ENCODE results near the gene LHFPL3.

Gene LHFPL3

GRCh38 chr7:104371216-104371979 is 43.0 kb downstream of the LHFPL3 start:
- TF ChIP-seq CTCF (IDR thresholded peaks at IDR 0.05; ENCODE audit: low read depth, low read length) = no peak
- no peak overlapping the region for H3K4me3 ChIP-seq (ENCODE audit: low read depth, low read length)

GRCh38 chr7:104371980-104372357 is 43.6 kb downstream of the LHFPL3 start:
- no peak for TF ChIP-seq CTCF (IDR thresholded peaks at IDR 0.05; ENCODE audit: low read depth, low read length)
- H3K4me3 ChIP-seq (ENCODE audit: low read depth, low read length) = no peak overlapping the region

- TF ChIP-seq CTCF (IDR thresholded peaks at IDR 0.05; ENCODE audit: low read depth, low read length) = no peak
Observed at GRCh38 chr7:104382616-104383015, 54.2 kb downstream of the LHFPL3 start.

GRCh38 chr7:104386943-104387342 is 58.5 kb downstream of the LHFPL3 start:
- no peak for TF ChIP-seq CTCF (IDR thresholded peaks at IDR 0.05; ENCODE audit: low read depth, low read length)
- H3K4me3 ChIP-seq (ENCODE audit: low read depth, low read length) = no peak overlapping the region

More at GRCh38 chr7:104382616-104383015, 54.2 kb downstream of the LHFPL3 start:
- no peak overlapping the region for H3K4me3 ChIP-seq (ENCODE audit: low read depth, low read length)

GRCh38 chr7:104388222-104388621 is 59.8 kb downstream of the LHFPL3 start:
- no peak for TF ChIP-seq CTCF (IDR thresholded peaks at IDR 0.05; ENCODE audit: low read depth, low read length)
- H3K4me3 ChIP-seq (ENCODE audit: low read depth, low read length) = no peak overlapping the region

GRCh38 chr7:104395162-104395561 is 66.8 kb downstream of the LHFPL3 start:
- no peak for TF ChIP-seq CTCF (IDR thresholded peaks at IDR 0.05; ENCODE audit: low read depth, low read length)
- no peak overlapping the region for H3K4me3 ChIP-seq (ENCODE audit: low read depth, low read length)

GRCh38 chr7:104397442-104397841 is 69.0 kb downstream of the LHFPL3 start:
- no peak overlapping the region for H3K4me3 ChIP-seq (ENCODE audit: low read depth, low read length)
- no peak for TF ChIP-seq CTCF (IDR thresholded peaks at IDR 0.05; ENCODE audit: low read depth, low read length)

Data from WI38 (cell line).